ENCODE measurements around the gene SLC5A12.

Gene SLC5A12

DNA sequence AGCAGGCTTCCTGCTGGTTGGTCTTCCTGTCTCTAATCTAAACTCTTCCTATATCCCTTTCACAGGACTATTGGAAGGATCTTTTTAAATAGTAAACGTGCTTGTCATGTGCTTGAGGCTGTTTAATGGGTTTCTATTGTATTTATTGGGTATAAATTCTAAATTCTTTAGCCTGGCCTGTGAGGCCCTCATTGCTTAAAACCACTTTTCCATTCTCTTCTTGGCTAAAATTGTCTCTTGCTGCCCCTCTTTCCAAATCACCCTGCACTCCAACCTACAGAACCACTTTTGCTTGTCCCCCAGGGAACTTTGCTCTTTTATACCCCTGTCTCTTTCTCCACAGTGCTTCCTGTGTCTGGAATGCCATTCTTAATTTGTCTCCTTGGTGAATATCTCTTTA lies 103.4 kb downstream of the SLC5A12 start:
- Histone ChIP-seq H3K4me1 (ENCODE audit: control insufficient read depth in 1 of 2, insufficient read depth in 1 of 2, low read depth in 1 of 2, low read length in 1 of 2) (no peaks in the 10 kb centered on the region), H3K27ac (no peak overlapping the region), H3K9me3 (no peaks in the 10 kb centered on the region), H3K36me3 (no peaks in the 10 kb centered on the region), H3K27me3 (no peaks in the 10 kb centered on the region), H3K4me3 (ENCODE audit: low read depth in 1 of 2, low read length in 1 of 2) (no peak overlapping the region)
- TF ChIP-seq, protein P1, sequence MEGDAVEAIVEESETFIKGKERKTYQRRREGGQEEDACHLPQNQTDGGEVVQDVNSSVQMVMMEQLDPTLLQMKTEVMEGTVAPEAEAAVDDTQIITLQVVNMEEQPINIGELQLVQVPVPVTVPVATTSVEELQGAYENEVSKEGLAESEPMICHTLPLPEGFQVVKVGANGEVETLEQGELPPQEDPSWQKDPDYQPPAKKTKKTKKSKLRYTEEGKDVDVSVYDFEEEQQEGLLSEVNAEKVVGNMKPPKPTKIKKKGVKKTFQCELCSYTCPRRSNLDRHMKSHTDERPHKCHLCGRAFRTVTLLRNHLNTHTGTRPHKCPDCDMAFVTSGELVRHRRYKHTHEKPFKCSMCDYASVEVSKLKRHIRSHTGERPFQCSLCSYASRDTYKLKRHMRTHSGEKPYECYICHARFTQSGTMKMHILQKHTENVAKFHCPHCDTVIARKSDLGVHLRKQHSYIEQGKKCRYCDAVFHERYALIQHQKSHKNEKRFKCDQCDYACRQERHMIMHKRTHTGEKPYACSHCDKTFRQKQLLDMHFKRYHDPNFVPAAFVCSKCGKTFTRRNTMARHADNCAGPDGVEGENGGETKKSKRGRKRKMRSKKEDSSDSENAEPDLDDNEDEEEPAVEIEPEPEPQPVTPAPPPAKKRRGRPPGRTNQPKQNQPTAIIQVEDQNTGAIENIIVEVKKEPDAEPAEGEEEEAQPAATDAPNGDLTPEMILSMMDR (IDR thresholded peaks at IDR 0.05), result no peak
